Dendritic cell treated with granulocyte-macrophage colony-stimulating factor and Interleukin-4, amounts not matched to agents 40 ng/mL and 50 ng/mL, for 4 days (primary cell): Measurements from ENCODE around the gene BICRA.

ENCODE experiments used
- H3K27ac Mint-ChIP-seq: one replicate; pipeline ENCODE4 v1.8.0; 2022; ENCODE audit warnings: mild to moderate bottlenecking, mixed read lengths
- H3K27me3 Mint-ChIP-seq: one replicate; pipeline ENCODE4 v1.8.0; 2022; ENCODE audit warnings: mild to moderate bottlenecking, mixed read lengths
- H3K36me3 Mint-ChIP-seq: one replicate; pipeline ENCODE4 v1.8.0; 2022; ENCODE audit warnings: low read depth, mixed read lengths
- H3K4me1 Mint-ChIP-seq: one replicate; pipeline ENCODE4 v1.8.0; 2022; ENCODE audit warnings: low read depth, mixed read lengths
- H3K4me3 Mint-ChIP-seq: one replicate; pipeline ENCODE4 v1.8.0; 2022; ENCODE audit warnings: mild to moderate bottlenecking, moderate library complexity, mixed read lengths
- H3K9me3 Mint-ChIP-seq: one replicate; pipeline ENCODE4 v1.8.0; 2022; ENCODE audit warnings: mixed read lengths
- intact Hi-C: fragments of 100-400 bp; cut with micrococcal nuclease; formaldehyde crosslinking; loops from one replicate; pipeline ENCODE4 v1.15.0; 2022

Gene BICRA

DNA sequence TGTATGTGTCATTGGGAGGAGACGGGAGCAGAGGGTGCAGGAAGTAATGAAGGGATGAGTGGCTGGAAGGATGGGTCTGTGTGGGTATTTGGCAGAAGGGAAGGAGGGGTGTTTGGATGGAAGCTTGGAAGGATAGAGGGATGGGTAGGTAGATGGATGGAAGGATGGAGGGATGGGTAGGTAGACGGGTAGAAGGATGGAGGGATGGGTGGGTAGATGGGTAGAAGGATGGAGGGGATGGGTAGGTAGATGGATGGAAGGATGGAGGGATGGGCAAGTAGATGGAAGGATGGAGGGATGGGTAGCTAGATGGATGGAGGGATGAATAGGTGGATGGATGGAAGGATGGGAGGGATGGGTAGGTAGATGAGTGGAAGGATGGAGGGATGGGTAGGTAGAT, 62.6 kb downstream of the BICRA start:
- Mint-ChIP-seq H3K27ac (no peak overlapping the region), H3K4me3 (no peak overlapping the region), H3K4me1 (peaks cover 30% of the 10 kb centered on the region), H3K9me3 (no peaks in the 10 kb centered on the region), H3K27me3 (no peaks in the 10 kb centered on the region), H3K36me3 (peaks cover 81% of the 10 kb centered on the region)
- intact Hi-C loops, result no loop called here

DNA sequence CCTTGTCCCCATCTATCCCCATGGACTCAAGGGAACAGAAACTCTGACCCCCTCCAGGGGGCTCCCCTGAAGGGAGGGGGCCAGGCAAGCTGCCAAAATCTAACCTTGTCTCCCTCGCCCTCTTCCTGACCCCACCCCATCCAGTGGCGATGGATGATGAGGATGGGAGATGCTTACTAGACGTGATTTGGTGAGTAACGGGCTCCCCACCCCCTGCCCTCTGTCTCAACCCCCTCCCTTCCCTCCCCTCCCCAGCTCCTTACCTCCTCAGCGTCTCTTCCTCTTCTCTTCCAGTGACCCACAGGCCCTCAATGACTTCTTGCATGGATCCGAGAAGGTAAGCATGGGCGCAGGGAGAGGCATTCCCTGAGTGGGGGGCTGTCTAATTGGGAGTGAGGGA, 64.5 kb downstream of the BICRA start:
- Mint-ChIP-seq H3K27me3 (no peaks in the 10 kb centered on the region), H3K36me3 (peaks cover 87% of the 10 kb centered on the region), H3K4me3 (no peak overlapping the region), H3K4me1 (peaks cover 23% of the 10 kb centered on the region), H3K9me3 (no peaks in the 10 kb centered on the region), H3K27ac (no peak overlapping the region)
- intact Hi-C loops, result no loop called here

DNA sequence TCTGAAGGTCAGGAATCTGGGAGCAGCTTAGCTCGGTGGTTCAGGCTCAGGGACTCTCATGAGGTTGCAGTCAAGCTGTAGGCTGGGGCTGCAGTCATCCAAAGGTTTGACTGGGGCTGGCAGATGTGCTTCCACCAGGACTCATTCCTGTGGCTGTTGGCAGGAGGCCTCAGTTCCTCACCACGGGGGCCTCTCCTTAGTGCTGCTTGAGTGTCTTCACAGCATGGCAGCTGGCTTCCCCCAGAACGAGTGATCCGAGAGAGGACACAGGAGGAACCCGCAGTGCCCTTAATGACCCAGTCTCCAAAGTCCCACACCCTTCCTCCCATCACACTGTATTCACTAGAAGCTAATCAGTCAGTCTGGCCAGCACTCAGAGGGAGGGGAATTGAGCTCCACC, 65.6 kb downstream of the BICRA start:
- no peak overlapping the region for H3K4me3 Mint-ChIP-seq
- H3K36me3 Mint-ChIP-seq, result peaks cover 98% of the 10 kb centered on the region
- H3K9me3 Mint-ChIP-seq, result no peaks in the 10 kb centered on the region
- intact Hi-C loops, result no loop called here
- H3K27ac Mint-ChIP-seq, result no peak overlapping the region
- H3K4me1 Mint-ChIP-seq, result peaks cover 23% of the 10 kb centered on the region
- H3K27me3 Mint-ChIP-seq, result no peaks in the 10 kb centered on the region

DNA sequence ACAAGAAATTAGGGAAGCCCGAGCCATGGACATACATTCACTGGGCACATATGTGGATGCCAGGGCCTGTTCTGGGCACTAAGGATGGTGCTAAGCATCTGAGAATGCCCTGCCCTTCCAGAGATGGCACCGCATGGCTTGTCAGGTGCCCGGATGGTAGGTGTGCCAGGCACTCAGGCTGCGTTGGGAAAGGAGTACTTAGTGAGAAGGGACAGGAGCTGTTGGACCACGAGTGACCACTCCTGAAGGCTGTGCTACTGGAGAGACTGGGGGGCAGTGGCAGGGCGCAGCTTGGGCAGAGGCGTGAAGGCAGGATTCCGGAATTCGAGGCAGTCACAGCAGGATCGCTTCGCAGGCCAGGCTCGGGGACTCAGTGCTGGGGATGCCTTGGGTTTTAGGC, 66.3 kb downstream of the BICRA start:
- H3K4me1 Mint-ChIP-seq, result peaks cover 23% of the 10 kb centered on the region
- H3K36me3 Mint-ChIP-seq, result peaks cover 98% of the 10 kb centered on the region
- H3K27me3 Mint-ChIP-seq, result no peaks in the 10 kb centered on the region
- no peaks in the 10 kb centered on the region for H3K9me3 Mint-ChIP-seq
- intact Hi-C loops, result no loop called here
- no peak overlapping the region for H3K4me3 Mint-ChIP-seq
- no peak overlapping the region for H3K27ac Mint-ChIP-seq

DNA sequence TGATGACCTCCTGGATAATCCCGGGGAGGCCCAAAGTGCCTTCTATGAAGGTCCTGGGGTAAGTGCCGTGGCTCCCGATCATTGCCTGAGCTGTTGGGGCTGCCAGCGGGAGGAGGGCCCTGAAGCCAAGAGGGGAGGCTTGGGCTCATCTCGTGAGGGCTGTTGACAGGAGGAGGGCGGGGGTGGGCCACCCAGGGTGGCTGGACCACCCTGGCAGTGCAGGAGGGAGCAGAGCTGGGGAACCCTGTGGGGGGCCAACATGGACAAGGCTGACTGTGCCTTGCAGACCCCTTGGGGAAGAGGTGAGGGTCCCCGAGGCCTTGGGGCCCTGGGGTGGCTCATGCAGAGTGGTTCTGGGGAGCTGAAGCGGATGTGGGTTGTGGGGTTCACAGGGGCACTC, 66.9 kb downstream of the BICRA start:
- H3K9me3 Mint-ChIP-seq, result no peaks in the 10 kb centered on the region
- intact Hi-C loops, result no loop called here
- no peak overlapping the region for H3K4me3 Mint-ChIP-seq
- H3K36me3 Mint-ChIP-seq, result peaks cover 98% of the 10 kb centered on the region
- H3K4me1 Mint-ChIP-seq, result peaks cover 23% of the 10 kb centered on the region
- no peaks in the 10 kb centered on the region for H3K27me3 Mint-ChIP-seq
- no peak overlapping the region for H3K27ac Mint-ChIP-seq

DNA sequence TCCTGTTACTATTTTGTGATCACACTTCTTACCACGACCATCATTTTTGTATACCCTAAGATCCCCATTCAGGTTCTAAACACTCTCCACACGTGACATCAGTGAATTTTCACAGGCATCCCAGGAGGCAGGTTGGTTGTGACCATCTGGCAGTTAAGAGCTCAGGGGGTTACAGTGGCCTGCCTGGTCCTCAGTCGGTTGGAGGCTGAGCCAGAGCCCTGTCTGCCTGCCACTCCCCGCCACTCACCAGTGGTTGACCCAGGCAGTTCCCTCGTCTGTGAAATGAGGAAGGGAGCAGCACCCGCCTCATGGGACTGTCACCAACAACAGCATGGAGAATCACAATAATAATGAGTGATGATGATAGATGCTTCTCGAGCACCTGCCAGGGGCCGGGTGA, 67.9 kb downstream of the BICRA start:
- H3K4me1 Mint-ChIP-seq, result peaks cover 18% of the 10 kb centered on the region
- H3K9me3 Mint-ChIP-seq, result no peaks in the 10 kb centered on the region
- no peak overlapping the region for H3K27ac Mint-ChIP-seq
- intact Hi-C loops, result no loop called here
- no peak overlapping the region for H3K4me3 Mint-ChIP-seq
- H3K36me3 Mint-ChIP-seq, result peaks cover 98% of the 10 kb centered on the region
- H3K27me3 Mint-ChIP-seq, result no peaks in the 10 kb centered on the region

DNA sequence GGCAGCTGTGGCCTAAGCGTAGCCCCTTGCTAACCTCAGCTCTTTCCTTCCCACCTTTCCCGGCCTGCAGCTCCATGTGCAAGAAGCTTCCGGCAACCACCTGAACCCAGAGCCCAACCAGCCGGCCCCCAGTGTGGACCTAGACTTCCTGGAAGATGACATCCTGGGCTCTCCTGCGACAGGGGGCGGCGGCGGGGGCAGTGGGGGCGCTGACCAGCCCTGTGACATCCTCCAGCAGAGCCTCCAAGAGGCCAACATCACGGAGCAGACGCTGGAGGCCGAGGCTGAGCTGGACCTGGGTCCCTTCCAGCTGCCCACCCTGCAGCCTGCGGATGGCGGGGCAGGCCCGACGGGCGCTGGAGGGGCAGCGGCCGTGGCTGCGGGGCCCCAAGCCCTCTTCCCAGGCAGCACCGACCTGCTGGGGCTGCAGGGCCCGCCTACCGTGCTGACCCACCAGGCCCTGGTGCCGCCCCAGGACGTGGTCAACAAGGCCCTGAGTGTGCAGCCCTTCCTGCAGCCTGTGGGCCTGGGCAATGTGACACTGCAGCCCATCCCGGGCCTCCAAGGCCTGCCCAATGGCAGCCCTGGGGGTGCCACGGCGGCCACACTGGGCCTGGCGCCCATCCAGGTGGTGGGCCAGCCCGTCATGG, 70.4 kb downstream of the BICRA start:
- peak overlapping the region; percentile 12 for H3K27ac Mint-ChIP-seq
- H3K4me1 Mint-ChIP-seq, result peaks cover 12% of the 10 kb centered on the region
- no peaks in the 10 kb centered on the region for H3K9me3 Mint-ChIP-seq
- no peaks in the 10 kb centered on the region for H3K27me3 Mint-ChIP-seq
- no peak overlapping the region for H3K4me3 Mint-ChIP-seq
- intact Hi-C loops, result no loop called here
- H3K36me3 Mint-ChIP-seq, result peaks cover 95% of the 10 kb centered on the region

DNA sequence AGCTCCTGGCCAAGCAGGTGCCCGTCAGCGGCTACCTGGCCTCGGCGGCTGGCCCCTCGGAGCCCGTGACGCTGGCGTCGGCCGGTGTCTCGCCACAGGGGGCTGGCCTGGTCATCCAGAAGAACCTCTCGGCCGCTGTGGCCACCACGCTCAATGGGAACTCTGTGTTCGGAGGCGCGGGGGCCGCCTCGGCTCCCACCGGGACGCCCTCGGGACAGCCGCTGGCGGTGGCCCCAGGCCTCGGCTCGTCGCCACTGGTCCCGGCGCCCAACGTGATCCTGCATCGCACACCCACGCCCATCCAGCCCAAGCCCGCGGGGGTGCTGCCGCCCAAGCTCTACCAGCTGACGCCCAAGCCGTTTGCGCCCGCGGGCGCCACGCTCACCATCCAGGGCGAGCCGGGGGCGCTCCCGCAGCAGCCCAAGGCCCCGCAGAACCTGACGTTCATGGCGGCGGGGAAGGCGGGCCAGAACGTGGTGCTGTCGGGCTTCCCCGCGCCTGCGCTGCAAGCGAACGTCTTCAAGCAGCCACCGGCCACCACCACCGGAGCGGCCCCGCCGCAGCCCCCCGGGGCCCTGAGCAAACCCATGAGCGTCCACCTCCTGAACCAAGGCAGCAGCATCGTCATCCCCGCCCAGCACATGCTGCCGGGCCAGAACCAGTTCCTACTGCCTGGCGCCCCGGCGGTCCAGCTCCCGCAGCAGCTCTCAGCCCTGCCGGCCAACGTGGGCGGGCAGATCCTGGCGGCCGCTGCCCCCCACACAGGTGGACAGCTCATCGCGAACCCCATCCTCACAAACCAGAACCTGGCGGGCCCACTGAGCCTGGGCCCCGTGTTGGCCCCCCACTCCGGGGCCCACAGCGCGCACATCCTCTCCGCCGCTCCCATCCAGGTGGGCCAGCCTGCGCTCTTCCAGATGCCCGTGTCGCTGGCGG, 71.3 kb downstream of the BICRA start:
- peaks cover 12% of the 10 kb centered on the region for H3K4me1 Mint-ChIP-seq
- no peaks in the 10 kb centered on the region for H3K27me3 Mint-ChIP-seq
- peaks cover 93% of the 10 kb centered on the region for H3K36me3 Mint-ChIP-seq
- no peak overlapping the region for H3K4me3 Mint-ChIP-seq
- intact Hi-C loops, result no loop called here
- no peak overlapping the region for H3K27ac Mint-ChIP-seq
- no peaks in the 10 kb centered on the region for H3K9me3 Mint-ChIP-seq

DNA sequence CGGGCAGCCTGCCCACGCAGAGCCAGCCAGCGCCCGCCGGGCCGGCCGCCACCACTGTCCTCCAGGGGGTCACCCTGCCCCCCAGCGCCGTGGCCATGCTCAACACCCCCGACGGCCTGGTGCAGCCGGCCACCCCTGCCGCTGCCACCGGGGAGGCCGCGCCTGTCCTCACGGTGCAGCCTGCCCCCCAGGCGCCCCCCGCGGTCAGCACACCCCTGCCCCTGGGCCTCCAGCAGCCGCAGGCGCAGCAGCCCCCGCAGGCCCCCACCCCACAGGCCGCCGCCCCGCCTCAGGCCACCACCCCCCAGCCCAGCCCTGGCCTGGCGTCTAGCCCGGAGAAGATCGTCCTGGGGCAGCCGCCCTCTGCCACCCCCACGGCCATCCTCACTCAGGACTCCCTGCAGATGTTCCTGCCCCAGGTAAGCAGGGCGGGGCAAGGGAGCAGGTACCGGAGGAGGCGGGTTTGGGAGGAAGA, 72.0 kb downstream of the BICRA start:
- intact Hi-C loops, result no loop called here
- no peak overlapping the region for H3K4me3 Mint-ChIP-seq
- H3K4me1 Mint-ChIP-seq, result peaks cover 10% of the 10 kb centered on the region
- no peak overlapping the region for H3K27ac Mint-ChIP-seq
- no peaks in the 10 kb centered on the region for H3K27me3 Mint-ChIP-seq
- H3K9me3 Mint-ChIP-seq, result no peaks in the 10 kb centered on the region
- H3K36me3 Mint-ChIP-seq, result peaks cover 93% of the 10 kb centered on the region

DNA sequence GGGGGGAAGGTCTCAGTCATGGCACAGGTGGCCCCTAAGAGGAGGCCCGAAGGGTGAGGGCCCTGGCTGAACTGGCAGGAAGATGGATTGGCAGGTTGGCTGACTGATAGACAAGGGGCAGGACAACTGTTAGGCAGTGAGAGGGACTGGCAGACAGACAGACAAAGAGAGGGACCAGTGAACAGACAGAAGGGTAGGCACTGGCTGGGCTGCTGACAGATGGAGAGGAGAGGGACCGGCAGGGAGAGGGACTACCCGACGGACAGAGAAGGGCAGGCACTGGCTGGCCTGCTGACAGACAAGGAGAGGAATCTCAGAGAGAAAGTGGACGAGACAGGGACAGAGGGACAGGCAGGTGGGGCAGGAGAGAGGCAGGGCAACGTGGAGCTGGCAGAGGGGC, 72.5 kb downstream of the BICRA start:
- no peaks in the 10 kb centered on the region for H3K9me3 Mint-ChIP-seq
- peaks cover 7% of the 10 kb centered on the region for H3K4me1 Mint-ChIP-seq
- no peak overlapping the region for H3K27ac Mint-ChIP-seq
- peaks cover 93% of the 10 kb centered on the region for H3K36me3 Mint-ChIP-seq
- H3K27me3 Mint-ChIP-seq, result no peaks in the 10 kb centered on the region
- no peak overlapping the region for H3K4me3 Mint-ChIP-seq
- intact Hi-C loops, result no loop called here

DNA sequence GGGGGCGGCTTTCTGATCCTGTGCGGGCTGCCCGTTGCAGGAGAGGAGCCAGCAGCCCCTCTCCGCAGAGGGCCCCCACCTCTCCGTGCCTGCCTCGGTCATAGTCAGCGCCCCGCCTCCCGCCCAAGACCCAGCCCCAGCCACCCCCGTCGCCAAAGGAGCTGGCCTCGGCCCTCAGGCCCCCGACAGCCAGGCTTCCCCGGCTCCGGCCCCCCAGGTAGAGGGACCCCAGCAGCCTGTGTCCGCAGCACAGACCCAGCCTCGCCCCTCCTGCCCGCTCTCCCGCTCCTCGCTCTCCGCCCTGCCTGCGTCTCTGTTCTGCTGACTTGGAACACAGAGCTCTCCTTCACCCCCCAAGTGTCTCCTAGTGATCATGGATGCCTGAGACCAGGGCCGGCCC, 73.0 kb downstream of the BICRA start:
- H3K4me1 Mint-ChIP-seq, result peaks cover 3% of the 10 kb centered on the region
- H3K4me3 Mint-ChIP-seq, result no peak overlapping the region
- H3K36me3 Mint-ChIP-seq, result peaks cover 92% of the 10 kb centered on the region
- intact Hi-C loops, result no loop called here
- H3K27me3 Mint-ChIP-seq, result no peaks in the 10 kb centered on the region
- no peaks in the 10 kb centered on the region for H3K9me3 Mint-ChIP-seq
- no peak overlapping the region for H3K27ac Mint-ChIP-seq

DNA sequence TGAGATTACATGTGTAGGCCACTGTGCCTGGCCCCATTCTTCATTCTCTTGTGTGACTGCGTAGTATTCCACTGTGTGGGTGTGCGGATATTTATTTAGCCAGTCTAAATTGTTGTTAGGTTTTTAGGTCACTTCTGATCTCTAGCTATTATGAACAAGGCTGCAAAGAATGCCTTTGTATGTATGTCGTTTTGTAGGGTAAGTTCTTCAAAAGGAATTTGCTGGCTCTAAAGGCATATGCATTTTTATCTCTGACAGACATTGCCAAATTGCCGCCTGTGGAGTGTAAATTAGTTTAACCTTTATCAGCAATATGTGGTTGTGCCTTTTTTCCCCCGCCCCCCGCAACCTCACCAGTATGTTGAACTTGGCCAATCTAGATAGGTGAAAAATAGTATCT, 74.0 kb downstream of the BICRA start:
- Mint-ChIP-seq H3K4me1 (no peaks in the 10 kb centered on the region), H3K9me3 (no peaks in the 10 kb centered on the region), H3K36me3 (peaks cover 84% of the 10 kb centered on the region), H3K27me3 (no peaks in the 10 kb centered on the region), H3K4me3 (no peak overlapping the region), H3K27ac (no peak overlapping the region)
- intact Hi-C loops, result no loop called here

DNA sequence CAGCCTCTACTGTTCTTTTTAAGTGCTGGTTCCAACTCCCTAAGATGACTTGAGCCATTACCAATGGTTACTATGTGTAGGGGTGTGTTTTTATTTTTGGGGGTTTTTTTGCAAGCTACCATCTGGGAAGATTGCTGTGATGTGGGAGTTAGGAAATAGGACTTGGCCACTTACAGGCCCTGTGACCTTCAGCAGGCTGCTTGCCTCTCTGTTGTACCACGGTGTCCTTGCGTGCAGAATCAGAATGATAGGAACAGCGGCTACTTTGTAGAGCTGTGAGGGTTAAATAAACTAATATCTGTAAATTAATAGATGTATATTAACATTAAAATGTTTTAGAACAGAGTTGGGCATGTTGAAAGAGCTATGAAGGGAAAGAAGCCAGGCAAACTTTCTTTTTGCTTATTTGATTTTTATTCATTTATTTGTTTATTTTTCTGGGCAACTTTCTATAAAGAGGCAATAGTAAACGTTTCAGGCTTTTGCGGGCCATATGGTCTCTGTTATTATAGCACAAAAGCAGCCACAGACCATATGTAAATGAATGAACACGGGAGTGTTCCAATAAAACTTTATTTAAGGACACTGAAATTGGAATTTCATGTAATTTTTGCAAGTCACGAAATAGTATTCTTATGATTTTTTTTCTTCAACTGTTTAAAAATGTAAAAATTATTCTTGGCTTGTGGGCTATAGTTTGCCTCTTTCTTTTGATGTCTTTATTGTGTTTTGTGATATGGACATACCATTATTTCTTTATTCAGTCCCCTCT, 77.9 kb downstream of the BICRA start:
- no peaks in the 10 kb centered on the region for H3K9me3 Mint-ChIP-seq
- H3K4me1 Mint-ChIP-seq, result no peaks in the 10 kb centered on the region
- no peaks in the 10 kb centered on the region for H3K27me3 Mint-ChIP-seq
- H3K36me3 Mint-ChIP-seq, result peaks cover 74% of the 10 kb centered on the region
- intact Hi-C loops, result no loop called here
- H3K4me3 Mint-ChIP-seq, result no peak overlapping the region
- no peak overlapping the region for H3K27ac Mint-ChIP-seq

DNA sequence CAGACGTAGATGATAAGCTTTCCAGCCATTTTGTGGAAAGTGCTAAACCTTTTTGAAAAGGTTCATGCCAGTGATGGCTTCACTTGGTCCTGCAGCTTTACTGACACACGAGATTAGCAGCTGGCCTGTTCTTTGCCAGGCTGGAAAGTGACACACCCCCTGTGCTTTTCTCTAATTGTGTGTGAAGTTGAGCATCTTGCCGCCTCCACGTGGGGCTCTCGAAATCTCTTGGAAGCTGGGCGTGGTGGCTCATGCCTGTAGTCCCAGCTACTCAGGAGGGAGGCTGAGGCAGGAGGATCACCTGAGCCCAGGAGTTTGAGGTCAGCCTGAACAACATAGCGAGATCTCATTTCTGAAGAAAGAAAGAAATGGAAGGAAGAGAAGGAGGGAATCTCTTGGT, 79.0 kb downstream of the BICRA start:
- Mint-ChIP-seq H3K27ac (no peak overlapping the region), H3K9me3 (no peaks in the 10 kb centered on the region), H3K4me3 (no peak overlapping the region), H3K27me3 (no peaks in the 10 kb centered on the region), H3K4me1 (no peaks in the 10 kb centered on the region), H3K36me3 (peaks cover 75% of the 10 kb centered on the region)
- intact Hi-C loops, result no loop called here
